ENCODE measurements around the gene OSBPL2.

The OSBPL2 gene

GRCh38 chr20:62307226-62308101, 69.1 kb downstream of the OSBPL2 start:
- TF ChIP-seq, protein P1, sequence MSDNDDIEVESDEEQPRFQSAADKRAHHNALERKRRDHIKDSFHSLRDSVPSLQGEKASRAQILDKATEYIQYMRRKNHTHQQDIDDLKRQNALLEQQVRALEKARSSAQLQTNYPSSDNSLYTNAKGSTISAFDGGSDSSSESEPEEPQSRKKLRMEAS (IDR thresholded peaks at IDR 0.05), result peak; percentile 25; the same call in 1 of the 2 replicates
- TF ChIP-seq, protein P2, sequence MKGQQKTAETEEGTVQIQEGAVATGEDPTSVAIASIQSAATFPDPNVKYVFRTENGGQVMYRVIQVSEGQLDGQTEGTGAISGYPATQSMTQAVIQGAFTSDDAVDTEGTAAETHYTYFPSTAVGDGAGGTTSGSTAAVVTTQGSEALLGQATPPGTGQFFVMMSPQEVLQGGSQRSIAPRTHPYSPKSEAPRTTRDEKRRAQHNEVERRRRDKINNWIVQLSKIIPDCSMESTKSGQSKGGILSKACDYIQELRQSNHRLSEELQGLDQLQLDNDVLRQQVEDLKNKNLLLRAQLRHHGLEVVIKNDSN (IDR thresholded peaks at IDR 0.05), result no peak
- TF ChIP-seq FOXM1 (IDR thresholded peaks at IDR 0.05; ENCODE audit: borderline replicate concordance, low read depth) (no peak), NFIC (IDR thresholded peaks at IDR 0.05) (peak; percentile 37; the same call in 1 of the 2 replicates), RAD21 (IDR thresholded peaks at IDR 0.05; ENCODE audit: low read depth) (no peak), EGR1 (IDR thresholded peaks at IDR 0.05) (no peak), ZBTB7A (IDR thresholded peaks at IDR 0.05; ENCODE audit: low read depth) (peak; percentile 45; the same call in 1 of the 2 replicates), TEAD4 (IDR thresholded peaks at IDR 0.05) (no peak), CEBPB (IDR thresholded peaks at IDR 0.05) (no peak; the same call in 1 of the 2 replicates), YY1 (IDR thresholded peaks at IDR 0.05; ENCODE audit: low read depth) (no peak), REST (IDR thresholded peaks at IDR 0.05; ENCODE audit: low read depth) (no peak), EP300 (IDR thresholded peaks at IDR 0.05; ENCODE audit: borderline replicate concordance) (0 out of 2 replicates have a peak, but pooled peaks have one; percentile 23), TAF1 (IDR thresholded peaks at IDR 0.05; ENCODE audit: low read depth) (no peak)

DNA sequence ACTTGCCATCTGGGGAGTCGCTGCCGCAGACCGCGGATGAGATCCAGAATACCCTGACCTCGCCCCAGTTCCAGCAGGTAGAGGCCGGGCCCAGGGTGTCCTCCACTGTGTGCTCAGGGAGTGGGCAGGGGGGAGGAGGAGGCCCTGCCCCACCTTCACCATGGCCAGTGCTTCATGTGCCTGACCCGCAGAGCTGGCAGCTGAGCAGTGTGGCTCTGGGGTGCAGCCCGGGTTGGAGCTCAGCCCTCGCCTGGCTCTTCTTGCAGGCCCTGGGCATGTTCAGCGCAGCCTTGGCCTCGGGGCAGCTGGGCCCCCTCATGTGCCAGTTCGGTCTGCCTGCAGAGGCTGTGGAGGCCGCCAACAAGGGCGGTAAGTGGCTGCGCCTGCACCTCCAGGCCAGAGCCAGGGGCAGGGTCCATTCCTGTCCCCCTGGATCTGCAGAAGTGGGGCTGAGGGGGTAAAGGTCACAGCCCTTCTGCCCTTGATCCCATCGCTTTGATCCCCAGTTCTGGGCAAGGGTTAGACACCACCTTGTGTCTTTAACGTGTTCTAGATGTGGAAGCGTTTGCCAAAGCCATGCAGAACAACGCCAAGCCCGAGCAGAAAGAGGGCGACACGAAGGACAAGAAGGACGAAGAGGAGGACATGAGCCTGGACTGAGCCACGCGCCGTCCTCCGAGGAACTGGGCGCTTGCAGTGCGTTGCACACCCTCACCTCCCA, 69.9 kb downstream of the OSBPL2 start:
- no peak for TF ChIP-seq TEAD4 (IDR thresholded peaks at IDR 0.05)
- TF ChIP-seq TCF12 (IDR thresholded peaks at IDR 0.05; ENCODE audit: low read depth), result no peak
- TF ChIP-seq, protein P2 (IDR thresholded peaks at IDR 0.05), result no peak
- TF ChIP-seq CREB1 (IDR thresholded peaks at IDR 0.05; ENCODE audit: low read depth), result no peak
- TF ChIP-seq YY1 (IDR thresholded peaks at IDR 0.05; ENCODE audit: low read depth), result no peak
- no peak for TF ChIP-seq EP300 (IDR thresholded peaks at IDR 0.05; ENCODE audit: borderline replicate concordance)
- TF ChIP-seq REST (IDR thresholded peaks at IDR 0.05; ENCODE audit: low read depth), result no peak
- no peak for TF ChIP-seq TAF1 (IDR thresholded peaks at IDR 0.05; ENCODE audit: low read depth)
- TF ChIP-seq FOXM1 (IDR thresholded peaks at IDR 0.05; ENCODE audit: borderline replicate concordance, low read depth), result no peak
- TF ChIP-seq RAD21 (IDR thresholded peaks at IDR 0.05; ENCODE audit: low read depth), result no peak
- TF ChIP-seq, protein P1 (IDR thresholded peaks at IDR 0.05), result no peak
- TF ChIP-seq NFIC (IDR thresholded peaks at IDR 0.05), result no peak
- no peak for TF ChIP-seq CEBPB (IDR thresholded peaks at IDR 0.05)
- TF ChIP-seq ZBTB7A (IDR thresholded peaks at IDR 0.05; ENCODE audit: low read depth), result no peak; the same call in 1 of the 2 replicates
- TF ChIP-seq EGR1 (IDR thresholded peaks at IDR 0.05), result no peak

GRCh38 chr20:62309198-62309944, 71.0 kb downstream of the OSBPL2 start:
- TF ChIP-seq YY1 (IDR thresholded peaks at IDR 0.05; ENCODE audit: low read depth) (no peak), TAF1 (IDR thresholded peaks at IDR 0.05; ENCODE audit: low read depth) (no peak), FOXM1 (IDR thresholded peaks at IDR 0.05; ENCODE audit: borderline replicate concordance, low read depth) (no peak), TEAD4 (IDR thresholded peaks at IDR 0.05) (no peak), REST (IDR thresholded peaks at IDR 0.05; ENCODE audit: low read depth) (no peak)

All from Ishikawa (cell line).